HG03060 (cell line): ENCODE results near the gene FOXB2.

ENCODE experiments used
- ATAC-seq: cut with Tn5 transposase; IDR thresholded peaks from one replicate; pipeline ENCODE4 v1.9.1; 2021; ENCODE audit warnings: low read depth, moderate number of reproducible peaks; ENCODE audit not compliant: unreplicated experiment

FOXB2 gene

GRCh38 chr9:77015327-77016048, 4.0 kb upstream of the FOXB2 start:
- no peak for ATAC-seq

- no peak for ATAC-seq
Observed at GRCh38 chr9:77016121-77016525, 3.3 kb upstream of the FOXB2 start.

GRCh38 chr9:77016526-77017504, 2.6 kb upstream of the FOXB2 start:
- no peak for ATAC-seq

GRCh38 chr9:77017505-77017894, 2.0 kb upstream of the FOXB2 start:
- no peak for ATAC-seq

- ATAC-seq, result no peak
Observed at GRCh38 chr9:77018058-77018968, 1.1 kb upstream of the FOXB2 start.

GRCh38 chr9:77018969-77019235, 553 bp upstream of the FOXB2 start:
- ATAC-seq, result no peak

GRCh38 chr9:77019926-77020412, 514 bp downstream of the FOXB2 start:
- ATAC-seq, result no peak

GRCh38 chr9:77020413-77021290, 1.2 kb downstream of the FOXB2 start:
- ATAC-seq, result no peak

- no peak for ATAC-seq
Observed at GRCh38 chr9:77021291-77021894, 1.9 kb downstream of the FOXB2 start.

- no peak for ATAC-seq
Observed at GRCh38 chr9:77021922-77022782, 2.7 kb downstream of the FOXB2 start.

- ATAC-seq, result no peak
Observed at GRCh38 chr9:77022783-77023440, 3.5 kb downstream of the FOXB2 start.

- ATAC-seq, result no peak
Observed at GRCh38 chr9:77023726-77024125, 4.3 kb downstream of the FOXB2 start.

GRCh38 chr9:77024776-77025545, 5.5 kb downstream of the FOXB2 start:
- ATAC-seq, result no peak

GRCh38 chr9:77028478-77028877, 9.0 kb downstream of the FOXB2 start:
- no peak for ATAC-seq

GRCh38 chr9:77030045-77030444, 10.6 kb downstream of the FOXB2 start:
- ATAC-seq, result no peak

- no peak for ATAC-seq
Observed at GRCh38 chr9:77038281-77039036, 19.0 kb downstream of the FOXB2 start.
